GM12872 (cell line): Measurements from ENCODE around the gene STK39.

ENCODE experiments used
- TF ChIP-seq, protein P1 (sequence below): IDR thresholded peaks from 3 replicates; pipeline ENCODE4 v1.5.1; 2011; ENCODE audit warnings: low read depth, mild to moderate bottlenecking, low read length, moderate library complexity; ENCODE audit not compliant: insufficient read depth

STK39 gene

DNA sequence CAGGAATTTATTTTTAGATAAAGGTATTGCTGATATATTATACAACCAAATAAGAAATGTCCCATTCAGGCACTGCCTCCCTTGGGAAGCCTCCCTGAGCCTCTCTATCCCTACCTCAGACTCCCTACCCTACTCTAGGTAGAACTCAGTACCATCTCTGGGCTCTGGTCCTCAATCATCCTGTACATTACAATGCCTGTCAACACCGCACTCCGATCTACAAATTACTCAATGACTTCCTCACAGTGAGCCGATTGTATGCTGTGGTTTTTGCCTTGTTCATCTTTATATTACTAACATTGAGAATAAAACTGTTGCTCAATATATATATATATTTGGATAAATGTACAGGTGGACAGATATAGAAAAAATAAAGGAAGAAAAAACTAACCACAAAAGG, 207.5 kb downstream of the STK39 start:
- TF ChIP-seq, protein P1, sequence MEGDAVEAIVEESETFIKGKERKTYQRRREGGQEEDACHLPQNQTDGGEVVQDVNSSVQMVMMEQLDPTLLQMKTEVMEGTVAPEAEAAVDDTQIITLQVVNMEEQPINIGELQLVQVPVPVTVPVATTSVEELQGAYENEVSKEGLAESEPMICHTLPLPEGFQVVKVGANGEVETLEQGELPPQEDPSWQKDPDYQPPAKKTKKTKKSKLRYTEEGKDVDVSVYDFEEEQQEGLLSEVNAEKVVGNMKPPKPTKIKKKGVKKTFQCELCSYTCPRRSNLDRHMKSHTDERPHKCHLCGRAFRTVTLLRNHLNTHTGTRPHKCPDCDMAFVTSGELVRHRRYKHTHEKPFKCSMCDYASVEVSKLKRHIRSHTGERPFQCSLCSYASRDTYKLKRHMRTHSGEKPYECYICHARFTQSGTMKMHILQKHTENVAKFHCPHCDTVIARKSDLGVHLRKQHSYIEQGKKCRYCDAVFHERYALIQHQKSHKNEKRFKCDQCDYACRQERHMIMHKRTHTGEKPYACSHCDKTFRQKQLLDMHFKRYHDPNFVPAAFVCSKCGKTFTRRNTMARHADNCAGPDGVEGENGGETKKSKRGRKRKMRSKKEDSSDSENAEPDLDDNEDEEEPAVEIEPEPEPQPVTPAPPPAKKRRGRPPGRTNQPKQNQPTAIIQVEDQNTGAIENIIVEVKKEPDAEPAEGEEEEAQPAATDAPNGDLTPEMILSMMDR = no peak

DNA sequence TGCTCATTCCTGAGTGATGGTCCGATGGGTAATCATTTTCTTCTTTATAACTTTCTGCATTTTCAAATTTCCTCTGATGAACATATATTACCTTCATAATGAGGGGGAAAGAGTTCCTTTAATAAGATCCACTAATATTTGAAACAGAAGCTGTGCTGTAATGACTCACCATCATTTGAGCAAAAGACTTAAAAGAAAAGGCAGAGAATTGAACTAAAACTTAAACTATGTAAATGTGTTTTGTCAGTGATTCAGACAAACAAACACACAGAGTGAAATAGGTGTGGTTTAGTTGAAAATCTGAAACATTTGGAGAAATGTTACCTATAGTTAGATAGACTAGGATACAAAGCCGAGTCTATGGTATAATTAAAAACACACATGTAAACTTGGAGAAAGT, 209.6 kb downstream of the STK39 start:
- TF ChIP-seq, protein P1 = no peak

DNA sequence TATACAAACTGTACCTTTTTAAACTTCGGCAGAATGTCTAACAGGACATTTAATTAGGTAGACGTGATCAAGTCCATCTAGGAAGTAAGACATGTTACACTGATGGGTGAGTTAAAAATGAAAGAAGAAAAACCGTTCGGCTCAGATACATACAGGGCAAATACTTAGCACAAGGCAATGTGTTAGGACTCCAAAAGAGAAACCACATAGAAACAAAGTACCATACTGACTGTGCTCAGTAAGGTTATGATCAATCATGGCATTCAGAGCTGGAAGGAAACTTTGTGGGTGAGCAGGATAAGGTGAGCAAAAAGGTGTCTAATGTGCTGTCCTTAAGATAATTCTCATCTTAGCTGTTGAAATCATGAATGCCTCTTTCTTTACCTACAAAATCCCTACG, 211.9 kb downstream of the STK39 start:
- TF ChIP-seq, protein P1 = no peak

DNA sequence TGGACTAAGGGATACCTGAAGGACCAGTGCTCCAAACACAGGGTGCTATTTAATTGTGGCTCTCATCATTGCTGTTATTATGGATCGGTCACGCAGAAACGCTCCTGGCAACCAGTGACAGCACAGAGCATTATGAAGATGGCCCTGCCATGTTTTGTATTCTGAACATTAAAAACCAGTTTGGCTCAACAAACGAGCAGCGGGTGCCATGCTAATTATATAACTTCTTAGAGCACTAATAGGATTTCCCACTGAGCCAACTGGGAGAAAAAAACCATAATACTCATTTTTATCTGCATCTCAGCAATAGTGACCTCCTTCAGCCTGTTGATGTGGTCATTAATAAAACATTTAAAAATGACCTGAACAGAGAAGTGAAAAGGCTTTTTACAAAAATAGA, 212.8 kb downstream of the STK39 start:
- TF ChIP-seq, protein P1 = no peak

DNA sequence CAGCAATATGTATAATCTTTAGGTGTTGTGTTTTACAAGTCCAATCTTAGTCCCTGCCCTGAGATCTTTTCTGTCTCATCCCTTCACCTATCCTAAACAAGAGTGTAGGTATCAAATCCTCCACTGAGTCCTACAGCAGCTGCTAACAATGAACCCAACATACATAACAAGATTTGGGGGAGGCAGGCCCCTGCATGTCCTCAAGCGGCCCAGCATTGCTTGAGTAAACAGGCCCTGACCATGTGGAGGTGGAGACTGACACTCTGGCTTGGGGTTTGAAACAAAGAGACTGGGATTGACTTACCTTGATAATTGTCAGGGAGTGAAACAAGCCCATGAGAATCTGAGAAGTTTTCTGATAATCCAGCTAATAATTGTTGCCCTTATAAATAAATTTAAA, 213.4 kb downstream of the STK39 start:
- TF ChIP-seq, protein P1 = no peak

DNA sequence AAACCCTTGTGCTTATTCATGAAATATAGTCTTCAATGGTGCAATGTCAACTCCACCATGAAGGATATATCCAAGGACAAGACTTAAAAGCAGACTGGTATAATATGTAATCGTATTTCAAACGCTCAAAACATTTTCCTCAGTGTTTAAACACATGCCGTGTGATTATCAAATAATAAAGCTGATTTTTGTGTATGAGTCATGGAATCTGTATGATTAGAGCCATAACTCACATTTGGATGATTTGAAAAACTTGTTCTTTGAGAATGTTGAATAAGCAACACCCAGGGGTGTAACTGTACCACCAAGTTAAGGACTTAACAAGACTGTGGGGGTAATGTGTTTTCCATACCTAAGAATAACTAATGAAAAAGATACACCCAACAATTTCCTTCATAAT, 215.3 kb downstream of the STK39 start:
- TF ChIP-seq, protein P1 = no peak

DNA sequence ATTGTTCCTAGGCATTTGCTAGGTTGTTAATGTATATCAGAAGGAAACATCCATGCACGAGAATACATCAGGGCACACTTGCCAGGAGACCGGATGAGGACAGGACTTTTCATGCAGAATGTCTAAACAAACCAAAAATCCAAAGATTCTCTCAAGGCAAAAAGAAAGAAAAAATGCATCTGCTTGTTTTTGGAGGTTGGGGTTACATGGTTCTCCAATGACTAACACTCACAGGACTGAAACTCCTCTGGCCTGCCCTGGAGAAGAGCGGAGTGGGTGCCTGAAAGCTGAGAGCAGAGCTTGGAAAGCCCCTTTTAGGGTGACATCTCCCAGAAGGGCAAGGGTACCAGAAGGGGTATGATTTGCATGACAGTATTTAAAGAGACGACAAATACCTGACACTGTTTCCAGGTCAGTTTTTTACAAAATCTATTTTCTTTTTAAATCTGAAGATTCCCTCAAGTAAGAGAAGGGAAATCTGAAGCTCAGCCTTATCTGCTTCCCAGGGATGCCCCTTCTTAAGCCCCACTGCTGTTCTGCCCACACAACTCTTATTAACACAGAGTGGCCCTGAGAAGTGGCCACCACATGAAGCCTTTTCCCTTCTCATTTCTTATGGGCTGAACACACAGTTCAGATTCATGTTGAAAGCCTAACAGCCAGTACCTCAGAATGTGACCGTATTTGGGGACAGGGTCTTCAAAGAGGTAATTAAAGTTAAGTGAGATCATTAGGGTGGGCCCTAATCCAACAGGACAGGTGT, 216.4 kb downstream of the STK39 start:
- TF ChIP-seq, protein P1 = no peak

DNA sequence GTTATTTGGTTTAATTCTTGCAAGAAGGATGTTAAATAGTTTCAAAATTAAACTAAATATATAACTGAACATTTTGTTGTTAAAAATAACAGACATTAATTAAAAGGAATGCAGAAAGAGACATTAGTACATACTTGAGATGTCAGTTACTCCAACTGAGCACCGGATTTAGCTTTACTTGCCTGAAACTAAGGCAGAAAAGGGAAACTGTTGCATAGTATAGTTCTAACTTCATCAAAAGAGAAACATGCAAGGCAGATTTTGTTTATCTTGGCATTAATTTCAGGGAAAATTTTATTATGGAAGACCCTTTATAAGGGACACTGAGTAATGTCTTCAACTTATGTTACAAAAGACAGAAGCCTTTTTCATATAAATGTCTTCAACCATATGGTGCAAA, 218.3 kb downstream of the STK39 start:
- TF ChIP-seq, protein P1 = no peak
